HFF-Myc (cell line): ENCODE measurements around the gene ZNRF1.

ENCODE experiments used
- DNase-seq: peaks from one replicate; pipeline ENCODE4 v3.0.0-alpha.2; 2011; ENCODE audit warnings: low read depth; ENCODE audit errors: extremely low read depth
- H3K4me3 ChIP-seq: replicated peaks from 2 replicates; pipeline ENCODE4 v1.5.1; 2011; ENCODE audit warnings: low read depth, mild to moderate bottlenecking, control low read depth, low read length
- TF ChIP-seq, protein P1 (sequence below): IDR thresholded peaks from 2 replicates; pipeline ENCODE4 v1.5.1; 2012; ENCODE audit warnings: mild to moderate bottlenecking, low read depth, low read length, control low read depth; ENCODE audit errors: missing control alignments

Gene ZNRF1

DNA sequence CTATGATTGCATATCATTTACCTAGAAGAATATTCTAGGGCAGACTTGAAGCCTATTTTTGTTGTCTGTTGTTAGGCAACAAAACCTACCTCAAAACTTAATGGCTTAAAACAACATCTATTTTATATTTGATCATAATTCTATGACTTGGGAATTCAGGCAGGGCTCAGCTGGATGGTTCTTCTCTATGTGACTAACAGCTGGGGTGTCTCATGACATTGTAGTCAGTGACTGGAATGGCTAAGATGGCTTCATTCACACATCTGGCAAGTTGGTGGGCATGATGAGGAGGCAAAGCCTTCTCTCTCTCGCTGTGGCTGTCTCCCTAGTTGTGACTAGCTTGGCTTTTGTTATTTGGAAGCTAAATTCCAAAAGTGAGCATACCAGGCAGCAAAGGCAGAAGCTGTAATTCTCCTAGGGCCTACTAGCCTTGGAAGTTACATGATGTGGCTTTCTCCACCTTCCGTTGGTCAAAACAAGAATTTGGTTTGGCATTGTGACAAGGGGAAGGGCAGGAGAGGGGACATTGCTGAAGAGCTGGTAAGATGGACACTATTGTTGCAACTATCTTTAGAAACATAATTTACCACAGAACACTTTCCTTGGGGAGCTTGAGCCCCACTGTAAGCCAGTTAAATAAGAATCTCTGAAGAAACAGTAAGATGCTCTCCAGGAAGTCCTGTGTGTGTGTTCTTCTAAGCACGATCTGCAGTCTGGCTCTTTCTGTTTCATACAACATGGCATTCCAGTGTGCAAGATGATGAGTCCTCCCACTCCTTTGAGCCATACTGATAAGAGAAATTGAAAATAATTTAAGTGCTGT lies 39.4 kb downstream of the ZNRF1 start:
- no peak for DNase-seq
- H3K4me3 ChIP-seq: no peak overlapping the region
- TF ChIP-seq, protein P1, sequence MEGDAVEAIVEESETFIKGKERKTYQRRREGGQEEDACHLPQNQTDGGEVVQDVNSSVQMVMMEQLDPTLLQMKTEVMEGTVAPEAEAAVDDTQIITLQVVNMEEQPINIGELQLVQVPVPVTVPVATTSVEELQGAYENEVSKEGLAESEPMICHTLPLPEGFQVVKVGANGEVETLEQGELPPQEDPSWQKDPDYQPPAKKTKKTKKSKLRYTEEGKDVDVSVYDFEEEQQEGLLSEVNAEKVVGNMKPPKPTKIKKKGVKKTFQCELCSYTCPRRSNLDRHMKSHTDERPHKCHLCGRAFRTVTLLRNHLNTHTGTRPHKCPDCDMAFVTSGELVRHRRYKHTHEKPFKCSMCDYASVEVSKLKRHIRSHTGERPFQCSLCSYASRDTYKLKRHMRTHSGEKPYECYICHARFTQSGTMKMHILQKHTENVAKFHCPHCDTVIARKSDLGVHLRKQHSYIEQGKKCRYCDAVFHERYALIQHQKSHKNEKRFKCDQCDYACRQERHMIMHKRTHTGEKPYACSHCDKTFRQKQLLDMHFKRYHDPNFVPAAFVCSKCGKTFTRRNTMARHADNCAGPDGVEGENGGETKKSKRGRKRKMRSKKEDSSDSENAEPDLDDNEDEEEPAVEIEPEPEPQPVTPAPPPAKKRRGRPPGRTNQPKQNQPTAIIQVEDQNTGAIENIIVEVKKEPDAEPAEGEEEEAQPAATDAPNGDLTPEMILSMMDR: no peak

- TF ChIP-seq, protein P1: no peak
- no peak overlapping the region for H3K4me3 ChIP-seq
- no peak for DNase-seq
These were observed 41.1 kb downstream of the ZNRF1 start for GRCh38 chr16:75039941-75040340.

- TF ChIP-seq, protein P1: no peak
- H3K4me3 ChIP-seq: no peak overlapping the region
- no peak for DNase-seq
These were observed 43.8 kb downstream of the ZNRF1 start for GRCh38 chr16:75042426-75043174.

DNA sequence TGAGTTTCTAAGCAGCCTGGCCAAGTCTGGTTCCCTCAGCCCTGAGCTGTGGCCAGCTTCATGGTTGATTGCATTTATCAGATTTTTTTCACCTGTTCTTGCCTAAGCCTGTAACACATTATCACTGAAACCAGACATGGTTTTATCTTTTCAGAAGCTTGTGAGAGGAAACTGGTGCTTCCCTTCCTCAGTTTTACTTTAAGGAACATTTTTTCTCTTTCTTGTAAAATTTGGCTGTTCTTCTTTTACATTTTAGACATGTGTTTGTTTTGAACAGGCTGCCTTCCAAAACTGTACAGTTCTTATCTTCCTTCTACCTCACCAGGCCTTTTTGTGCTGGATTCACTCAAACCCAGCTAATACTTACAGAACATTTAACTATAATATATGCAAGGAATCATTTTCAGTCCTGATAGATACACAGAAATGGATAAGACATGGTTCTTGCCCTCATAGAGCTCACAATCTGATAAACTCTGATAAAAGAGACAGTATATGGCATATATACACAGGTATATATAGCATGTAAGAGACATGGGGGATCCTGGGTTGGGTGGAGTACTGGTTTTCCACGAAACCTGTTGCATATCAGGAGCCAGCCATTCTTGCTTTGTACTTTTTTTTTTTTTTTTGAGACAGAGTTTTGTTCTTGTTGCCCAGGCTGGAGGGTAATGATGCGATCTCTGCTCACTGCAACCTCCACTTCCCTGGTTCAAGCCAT lies 44.5 kb downstream of the ZNRF1 start:
- no peak for DNase-seq
- H3K4me3 ChIP-seq: no peak overlapping the region
- TF ChIP-seq, protein P1: no peak

DNA sequence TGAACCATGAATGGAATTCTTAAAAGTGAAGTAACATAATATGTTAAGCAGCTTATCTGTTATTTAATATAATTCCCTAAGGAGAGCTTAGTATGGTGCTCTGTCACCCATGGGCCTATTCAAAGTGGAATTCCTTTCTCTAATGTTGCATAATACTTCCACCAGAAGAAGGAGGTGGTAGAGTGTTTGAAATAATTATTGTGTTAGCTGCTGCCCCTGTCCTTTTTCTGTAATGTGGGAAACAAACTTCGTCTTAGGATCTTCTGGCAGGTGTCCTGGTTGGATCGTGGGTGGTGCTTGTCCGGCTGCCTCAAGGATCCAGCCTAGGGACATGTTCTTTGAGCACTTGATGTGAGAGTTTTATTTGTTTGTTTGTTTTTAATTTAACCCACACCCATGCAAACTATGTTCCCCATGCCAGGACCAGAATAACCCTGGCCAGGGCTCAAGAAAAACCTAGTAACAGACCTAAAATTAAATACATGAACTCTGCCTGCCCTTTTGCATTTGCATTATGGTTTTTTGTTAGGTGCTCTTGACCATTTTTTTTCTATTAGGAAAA lies 46.1 kb downstream of the ZNRF1 start:
- no peak for DNase-seq
- no peak overlapping the region for H3K4me3 ChIP-seq
- TF ChIP-seq, protein P1: no peak

DNA sequence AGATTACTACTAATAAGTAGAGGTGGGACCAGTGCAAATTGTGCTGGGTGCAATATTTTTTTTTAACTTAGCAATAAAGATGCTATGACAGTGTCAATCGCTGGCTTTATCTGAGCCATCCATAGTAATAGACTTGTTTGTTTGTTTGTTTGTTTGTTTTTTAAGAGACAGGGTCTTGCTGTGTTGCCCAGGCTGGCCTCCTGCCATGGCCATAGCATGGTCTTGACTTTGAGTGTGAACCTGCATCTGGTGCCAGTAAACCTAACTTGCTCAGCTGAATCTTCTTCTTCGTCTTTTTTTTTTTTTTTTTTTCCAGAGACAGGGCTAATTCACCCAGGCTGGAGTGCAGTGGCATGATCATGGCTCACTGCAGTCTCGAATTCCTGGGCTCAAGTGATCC lies 46.6 kb downstream of the ZNRF1 start:
- DNase-seq: no peak
- TF ChIP-seq, protein P1: no peak
- H3K4me3 ChIP-seq: no peak overlapping the region
